ENCODE data around the gene C1S.

DNA sequence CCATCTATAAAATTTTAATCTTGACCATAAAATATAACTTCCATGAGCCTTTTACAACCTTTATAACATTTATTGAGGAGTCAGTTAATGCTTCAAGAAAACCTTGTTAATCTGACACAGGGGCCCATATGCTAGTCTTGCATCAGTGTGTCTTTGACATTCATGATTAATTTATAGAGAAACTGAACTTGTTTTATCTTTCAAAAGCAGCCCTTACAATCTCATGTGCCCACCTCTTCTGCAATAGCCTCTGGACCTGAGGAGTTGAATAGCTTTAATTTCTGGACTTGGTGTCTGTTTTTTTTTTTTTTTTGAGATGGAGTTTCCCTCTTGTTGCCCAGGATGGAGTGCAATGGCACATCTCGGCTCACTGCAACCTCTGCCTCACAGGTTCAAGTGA is 33.7 kb upstream of the C1S start:
- TF ChIP-seq, protein P1, sequence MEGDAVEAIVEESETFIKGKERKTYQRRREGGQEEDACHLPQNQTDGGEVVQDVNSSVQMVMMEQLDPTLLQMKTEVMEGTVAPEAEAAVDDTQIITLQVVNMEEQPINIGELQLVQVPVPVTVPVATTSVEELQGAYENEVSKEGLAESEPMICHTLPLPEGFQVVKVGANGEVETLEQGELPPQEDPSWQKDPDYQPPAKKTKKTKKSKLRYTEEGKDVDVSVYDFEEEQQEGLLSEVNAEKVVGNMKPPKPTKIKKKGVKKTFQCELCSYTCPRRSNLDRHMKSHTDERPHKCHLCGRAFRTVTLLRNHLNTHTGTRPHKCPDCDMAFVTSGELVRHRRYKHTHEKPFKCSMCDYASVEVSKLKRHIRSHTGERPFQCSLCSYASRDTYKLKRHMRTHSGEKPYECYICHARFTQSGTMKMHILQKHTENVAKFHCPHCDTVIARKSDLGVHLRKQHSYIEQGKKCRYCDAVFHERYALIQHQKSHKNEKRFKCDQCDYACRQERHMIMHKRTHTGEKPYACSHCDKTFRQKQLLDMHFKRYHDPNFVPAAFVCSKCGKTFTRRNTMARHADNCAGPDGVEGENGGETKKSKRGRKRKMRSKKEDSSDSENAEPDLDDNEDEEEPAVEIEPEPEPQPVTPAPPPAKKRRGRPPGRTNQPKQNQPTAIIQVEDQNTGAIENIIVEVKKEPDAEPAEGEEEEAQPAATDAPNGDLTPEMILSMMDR (IDR thresholded peaks at IDR 0.05): no peak
- TF ChIP-seq POLR2A (IDR thresholded peaks at IDR 0.05): no peak
- TF ChIP-seq POLR2AphosphoS5 (IDR thresholded peaks at IDR 0.05; ENCODE audit: insufficient read depth in 1 of 2, low read depth in 1 of 2): no peak

All from vagina (tissue), 2 donors.